Cardiac ventricle fibroblast (primary cell): Measurements from ENCODE around the gene FAM9B. TPM values are rescaled to one million over a fixed set of nuclear protein-coding genes. Genes with fewer than 3 reads are reported as not detected.

ENCODE experiments used
- total RNA-seq: library from RNA; depleted of rRNA; stranded (reverse); fragments of >200 nt; gene quantifications from 2 replicates; pipeline ENCODE4 v1.2.3, GENCODE V29; 2015

FAM9B gene
- total RNA-seq = not detected in 2 replicates

DNA sequence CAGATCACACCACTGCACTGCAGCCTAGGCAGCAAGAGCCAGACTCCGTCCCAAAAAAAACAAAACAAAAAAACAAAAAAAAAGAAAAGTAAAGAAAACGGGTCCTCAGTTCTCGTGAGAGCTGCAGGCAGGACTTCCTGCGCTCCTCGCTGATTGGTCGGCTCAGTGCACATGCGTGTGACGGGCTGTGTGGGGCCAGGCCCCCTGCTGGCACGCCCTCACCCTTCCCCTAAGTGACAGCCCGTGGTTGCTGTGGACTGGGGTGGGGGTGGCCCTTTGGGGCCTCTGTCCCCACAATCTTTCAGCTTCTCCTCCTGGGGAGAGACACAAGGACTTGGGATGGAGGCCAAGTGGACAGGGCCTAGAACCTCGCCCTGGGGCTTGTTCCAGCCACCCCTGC lies at the start of gene FAM9B:
FAM9B (minus strand) TSS at position 139 of the 400 bp plus-strand sequence. CDS start 1,141 bp downstream, outside the sequence.

Other genes starting within 250 kb of the FAM9B start
- gene FAM9A, start 232.7 kb downstream of the FAM9B start, total RNA-seq = not detected in 2 replicates